ENCODE measurements around the gene ANGEL1.

Gene ANGEL1

GRCh38 chr14:76778546-76779215 lies 34.0 kb downstream of the ANGEL1 start:
- DNase-seq: no peak

GRCh38 chr14:76777721-76778120 lies 35.0 kb downstream of the ANGEL1 start:
- DNase-seq: no peak

- no peak for DNase-seq
Observed at GRCh38 chr14:76776428-76777251, 36.0 kb downstream of the ANGEL1 start.

GRCh38 chr14:76775695-76776427 lies 36.8 kb downstream of the ANGEL1 start:
- no peak for DNase-seq

- peak in 1 of 2 donors; percentile 11 for DNase-seq
Observed at GRCh38 chr14:76774821-76775694, 37.6 kb downstream of the ANGEL1 start.

- DNase-seq: peak in 1 of 2 donors; percentile 10
Observed at GRCh38 chr14:76773956-76774820, 38.5 kb downstream of the ANGEL1 start.

- DNase-seq: peak in 1 of 2 donors; percentile 19
Observed at GRCh38 chr14:76773188-76773885, 39.3 kb downstream of the ANGEL1 start.

- DNase-seq: peak in 1 of 2 donors; percentile 4
Observed at GRCh38 chr14:76772300-76773187, 40.1 kb downstream of the ANGEL1 start.

GRCh38 chr14:76771437-76771980 lies 41.2 kb downstream of the ANGEL1 start:
- peak in 1 of 2 donors; percentile 8 for DNase-seq

GRCh38 chr14:76770521-76771436 lies 41.9 kb downstream of the ANGEL1 start:
- peak in 1 of 2 donors; percentile 9 for DNase-seq

GRCh38 chr14:76769636-76770292 lies 42.9 kb downstream of the ANGEL1 start:
- peak in 1 of 2 donors; percentile 13 for DNase-seq

GRCh38 chr14:76768671-76769500 lies 43.8 kb downstream of the ANGEL1 start:
- peak in 1 of 2 donors; percentile 14 for DNase-seq

GRCh38 chr14:76767681-76768656 lies 44.7 kb downstream of the ANGEL1 start:
- DNase-seq: peak; percentile 58 to 65

GRCh38 chr14:76765461-76765931 lies 47.2 kb downstream of the ANGEL1 start:
- peak in 1 of 2 donors; percentile 9 for DNase-seq
